Measurements from ENCODE around the gene COPB1.

GRCh38 chr11:14445542-14446530 lies 53.8 kb downstream of the COPB1 start:
- TF ChIP-seq POLR2A (IDR thresholded peaks at IDR 0.05): no peak
- TF ChIP-seq CTCF (IDR thresholded peaks at IDR 0.05 in 4 of 5, conservative IDR thresholded peaks at IDR 0.05 in 1 of 5): no peak
